ENCODE results near the gene EPHA2. TPM values are rescaled to one million over a fixed set of nuclear protein-coding genes. Genes with fewer than 3 reads are reported as not detected.

Gene EPHA2
- total and polyA plus RNA-seq, 2 donors (not counting 1 experiment from before 2014, with no cell fraction given): 9.8 to 24.6 TPM

GRCh38 chr1:16127676-16128337 is 28.1 kb downstream of the EPHA2 start:
- Histone ChIP-seq H3K79me2 (ENCODE audit: control insufficient read depth, insufficient read depth, low read length) (no peaks in the 10 kb centered on the region), H4K20me1 (ENCODE audit: control insufficient read depth, extremely low read depth, insufficient read depth, low read length) (peaks cover 2% of the 10 kb centered on the region), H3K4me3 (replicated peaks in 1 of 4; ENCODE audit: control extremely low read depth in 1 of 4, insufficient read depth in 1 of 4, low read depth in 3 of 4, low read length in 4 of 4) (no peak overlapping the region), H3K9me3 (ENCODE audit: control insufficient read depth, insufficient read depth, low read depth, low read length) (no peaks in the 10 kb centered on the region), H2AFZ (ENCODE audit: low read length) (no peak overlapping the region), H3K4me2 (ENCODE audit: extremely low read depth, insufficient read depth, low read length) (no peak overlapping the region), H3K27me3 (ENCODE audit: control insufficient read depth, insufficient read depth, low read length) (no peaks in the 10 kb centered on the region), H3K4me1 (ENCODE audit: control insufficient read depth, extremely low read depth, insufficient read depth, low read length) (no peaks in the 10 kb centered on the region), H3K36me3 (ENCODE audit: control insufficient read depth, insufficient read depth, low read length) (peaks cover 49% of the 10 kb centered on the region), H3K9ac (ENCODE audit: insufficient read depth, low read length) (no peak overlapping the region), H3K27ac (ENCODE audit: insufficient read depth, low read length) (no peak overlapping the region)
- TF ChIP-seq EZH2 (IDR thresholded peaks at IDR 0.05; ENCODE audit: low read length, missing control alignments) (no peak), CTCF (conservative IDR thresholded peaks at IDR 0.05 in 1 of 2, IDR thresholded peaks at IDR 0.05 in 1 of 2; ENCODE audit: low read depth in 1 of 2, low read length in 2 of 2) (no peak)
- DNase-seq (ENCODE audit: low read depth in 2 of 2): no peak

- peaks cover 2% of the 10 kb centered on the region for H4K20me1 ChIP-seq (ENCODE audit: control insufficient read depth, extremely low read depth, insufficient read depth, low read length)
- H3K79me2 ChIP-seq (ENCODE audit: control insufficient read depth, insufficient read depth, low read length): no peaks in the 10 kb centered on the region
- H3K4me2 ChIP-seq (ENCODE audit: extremely low read depth, insufficient read depth, low read length): no peak overlapping the region
- H3K9me3 ChIP-seq (ENCODE audit: control insufficient read depth, insufficient read depth, low read depth, low read length): no peaks in the 10 kb centered on the region
- no peaks in the 10 kb centered on the region for H3K27me3 ChIP-seq (ENCODE audit: control insufficient read depth, insufficient read depth, low read length)
- H3K4me3 ChIP-seq (replicated peaks in 1 of 4; ENCODE audit: control extremely low read depth in 1 of 4, insufficient read depth in 1 of 4, low read depth in 3 of 4, low read length in 4 of 4): no peak overlapping the region
- H3K27ac ChIP-seq (ENCODE audit: insufficient read depth, low read length): no peak overlapping the region
- TF ChIP-seq EZH2 (IDR thresholded peaks at IDR 0.05; ENCODE audit: low read length, missing control alignments) (no peak), CTCF (conservative IDR thresholded peaks at IDR 0.05 in 1 of 2, IDR thresholded peaks at IDR 0.05 in 1 of 2; ENCODE audit: low read depth in 1 of 2, low read length in 2 of 2) (no peak)
- H2AFZ ChIP-seq (ENCODE audit: low read length): no peak overlapping the region
- H3K9ac ChIP-seq (ENCODE audit: insufficient read depth, low read length): no peak overlapping the region
- peaks cover 3% of the 10 kb centered on the region for H3K4me1 ChIP-seq (ENCODE audit: control insufficient read depth, extremely low read depth, insufficient read depth, low read length)
- H3K36me3 ChIP-seq (ENCODE audit: control insufficient read depth, insufficient read depth, low read length): peaks cover 43% of the 10 kb centered on the region
- no peak for DNase-seq (ENCODE audit: low read depth in 2 of 2)
Measured at GRCh38 chr1:16126743-16127515, 28.9 kb downstream of the EPHA2 start.

GRCh38 chr1:16126160-16126559 is 29.7 kb downstream of the EPHA2 start:
- Histone ChIP-seq H2AFZ (ENCODE audit: low read length) (no peak overlapping the region), H3K27ac (ENCODE audit: insufficient read depth, low read length) (no peak overlapping the region), H3K27me3 (ENCODE audit: control insufficient read depth, insufficient read depth, low read length) (no peaks in the 10 kb centered on the region), H3K79me2 (ENCODE audit: control insufficient read depth, insufficient read depth, low read length) (no peaks in the 10 kb centered on the region), H3K9ac (ENCODE audit: insufficient read depth, low read length) (no peak overlapping the region), H3K36me3 (ENCODE audit: control insufficient read depth, insufficient read depth, low read length) (peaks cover 38% of the 10 kb centered on the region), H3K4me1 (ENCODE audit: control insufficient read depth, extremely low read depth, insufficient read depth, low read length) (peaks cover 4% of the 10 kb centered on the region), H3K4me3 (replicated peaks in 1 of 4; ENCODE audit: control extremely low read depth in 1 of 4, insufficient read depth in 1 of 4, low read depth in 3 of 4, low read length in 4 of 4) (no peak overlapping the region), H4K20me1 (ENCODE audit: control insufficient read depth, extremely low read depth, insufficient read depth, low read length) (peaks cover 2% of the 10 kb centered on the region), H3K9me3 (ENCODE audit: control insufficient read depth, insufficient read depth, low read depth, low read length) (no peaks in the 10 kb centered on the region), H3K4me2 (ENCODE audit: extremely low read depth, insufficient read depth, low read length) (no peak overlapping the region)
- no peak for TF ChIP-seq EZH2 (IDR thresholded peaks at IDR 0.05; ENCODE audit: low read length, missing control alignments)
- no peak for TF ChIP-seq CTCF (conservative IDR thresholded peaks at IDR 0.05 in 1 of 2, IDR thresholded peaks at IDR 0.05 in 1 of 2; ENCODE audit: low read depth in 1 of 2, low read length in 2 of 2)
- no peak for DNase-seq (ENCODE audit: low read depth in 2 of 2)

All from fibroblast of lung (primary cell).